ENCODE measurements around the gene CD2.

DNA sequence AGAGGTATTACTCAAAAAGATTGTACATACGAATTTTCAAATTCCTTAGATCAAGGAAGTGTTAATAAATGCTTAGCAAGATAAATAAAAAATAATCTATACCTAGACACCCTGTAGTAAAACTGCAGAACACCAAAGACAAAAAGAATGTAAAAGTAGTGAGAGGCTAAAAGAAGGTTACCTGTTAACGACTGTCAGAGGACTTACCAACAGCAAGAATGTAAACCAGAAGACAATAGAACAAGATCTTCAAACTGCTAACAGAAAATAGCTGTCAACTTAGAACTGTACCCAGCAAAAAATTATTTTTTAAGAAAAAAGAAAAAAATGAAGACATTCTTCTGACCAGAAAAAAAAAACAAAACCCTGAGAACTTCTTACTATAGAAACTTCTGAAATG, 51.2 kb downstream of the CD2 start:
- TF ChIP-seq, protein P1, sequence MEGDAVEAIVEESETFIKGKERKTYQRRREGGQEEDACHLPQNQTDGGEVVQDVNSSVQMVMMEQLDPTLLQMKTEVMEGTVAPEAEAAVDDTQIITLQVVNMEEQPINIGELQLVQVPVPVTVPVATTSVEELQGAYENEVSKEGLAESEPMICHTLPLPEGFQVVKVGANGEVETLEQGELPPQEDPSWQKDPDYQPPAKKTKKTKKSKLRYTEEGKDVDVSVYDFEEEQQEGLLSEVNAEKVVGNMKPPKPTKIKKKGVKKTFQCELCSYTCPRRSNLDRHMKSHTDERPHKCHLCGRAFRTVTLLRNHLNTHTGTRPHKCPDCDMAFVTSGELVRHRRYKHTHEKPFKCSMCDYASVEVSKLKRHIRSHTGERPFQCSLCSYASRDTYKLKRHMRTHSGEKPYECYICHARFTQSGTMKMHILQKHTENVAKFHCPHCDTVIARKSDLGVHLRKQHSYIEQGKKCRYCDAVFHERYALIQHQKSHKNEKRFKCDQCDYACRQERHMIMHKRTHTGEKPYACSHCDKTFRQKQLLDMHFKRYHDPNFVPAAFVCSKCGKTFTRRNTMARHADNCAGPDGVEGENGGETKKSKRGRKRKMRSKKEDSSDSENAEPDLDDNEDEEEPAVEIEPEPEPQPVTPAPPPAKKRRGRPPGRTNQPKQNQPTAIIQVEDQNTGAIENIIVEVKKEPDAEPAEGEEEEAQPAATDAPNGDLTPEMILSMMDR (conservative IDR thresholded peaks at IDR 0.05; ENCODE audit: low read length) = no peak
- no peak for TF ChIP-seq EZH2phosphoT487 (IDR thresholded peaks at IDR 0.05; ENCODE audit: borderline replicate concordance)

All from Loucy (cell line).